Gastrocnemius medialis (tissue), 4 donors: ENCODE measurements around the gene DENND4C. TPM values are rescaled to one million over a fixed set of nuclear protein-coding genes. Genes with fewer than 3 reads are reported as not detected.
"Not testable (repeated sequence)": the region's sequence is repeated elsewhere in the genome, so short reads cannot be mapped to it uniquely, and the experiment has no call there.

Source experiments
- ATAC-seq, 2 donors: fragments of 150-250 bp; one replicate each; pipeline ENCODE4 v1.9.1; 2016
- DNase-seq, 2 donors: peaks; one replicate each; pipeline ENCODE4 v3.0.0-alpha.2; 2019
- H3K27ac ChIP-seq, 4 donors: fragments of 200-600 bp; sonication (generic); 1 replicate in 1 of 4; 2 replicates in 3 of 4; pipeline ENCODE4 v1.5.1; 2016 to 2018; ENCODE audit warnings: mild to moderate bottlenecking in 2 of 4, moderate library complexity in 1 of 4
- H3K27me3 ChIP-seq, 3 donors: fragments of 200-600 bp; sonication (generic) in 2 of 3; 1 replicate in 1 of 3; 2 replicates in 2 of 3; pipeline versions ENCODE4 v1.5.1 to v1.6.0; 2016 to 2019; ENCODE audit warnings: mild to moderate bottlenecking in 1 of 3, moderate library complexity in 1 of 3
- H3K36me3 ChIP-seq, 2 donors: fragments of 200-600 bp; sonication (generic) in 1 of 2; one replicate each; pipeline ENCODE4 v1.5.1; 2017 to 2018
- H3K4me1 ChIP-seq, 2 donors: fragments of 200-600 bp; sonication (generic) in 1 of 2; one replicate each; pipeline ENCODE4 v1.5.1; 2016 to 2017; ENCODE audit warnings: mild to moderate bottlenecking in 2 of 2
- H3K4me3 ChIP-seq, 4 donors: fragments of 200-600 bp; sonication (generic) in 3 of 4; 1 replicate in 1 of 4; 2 replicates in 3 of 4; pipeline ENCODE4 v1.5.1; 2016 to 2019; ENCODE audit warnings: mild to moderate bottlenecking in 2 of 4
- H3K9me3 ChIP-seq, 3 donors: fragments of 200-600 bp; sonication (generic) in 2 of 3; 1 replicate in 1 of 3; 2 replicates in 2 of 3; pipeline ENCODE4 v1.5.1; 2016 to 2019
- CTCF ChIP-seq, 5 experiments: fragments of 450-650 bp in 3 of 5; fragments of 200-600 bp in 2 of 5; sonication (generic) in 2 of 5; IDR thresholded peaks in 4 of 5; conservative IDR thresholded peaks in 1 of 5; 1 replicate in 4 of 5; 2 replicates in 1 of 5; pipeline ENCODE4 v1.5.1; 2016 to 2019; ENCODE audit warnings: antibody characterized with exemption in 5 of 5, mild to moderate bottlenecking in 3 of 5, moderate library complexity in 3 of 5
- POLR2A ChIP-seq, 2 donors: fragments of 450-650 bp; IDR thresholded peaks; one replicate each; pipeline ENCODE4 v1.6.1; 2017; ENCODE audit warnings: antibody characterized with exemption in 2 of 2, mild to moderate bottlenecking in 2 of 2, moderate library complexity in 2 of 2
- in situ Hi-C, 4 donors: fragments of 200-750 bp; cut with MboI; loops; one replicate each; pipeline versions ENCODE4 v1.15.0 to v1.8.0; 2017; ENCODE audit warnings: low sequenced_read_pairs in 4 of 4
- intact Hi-C: fragments of 100-400 bp; cut with DNase I; formaldehyde crosslinking; loops from one replicate; pipeline ENCODE4 v1.15.1; 2023; ENCODE audit warnings: low total_unique reads
- total RNA-seq, 4 donors: library from RNA; depleted of rRNA; stranded (reverse); fragments of >200 nt; gene quantifications; one replicate each; pipeline versions ENCODE4 v1.1.0 to v1.2.3, GENCODE V29; 2016

DENND4C gene
- total RNA-seq, 4 donors from 2014 or later, result 19.2 to 34.0 (median 21.3) TPM

GRCh38 chr9:19252885-19253219 is 22.4 kb downstream of the DENND4C start:
- Histone ChIP-seq H3K4me3 (no peak overlapping the region), H3K27me3 (no peaks in the 10 kb centered on the region), H3K36me3 (no peaks in the 10 kb centered on the region), H3K9me3 (no peaks in the 10 kb centered on the region), H3K27ac (no peak overlapping the region), H3K4me1 (peaks cover 14 to 16% of the 10 kb centered on the region in 2 donors)
- DNase-seq, result no peak
- in situ Hi-C loops (no loop called here), intact Hi-C loops (no loop called here)
- ATAC-seq, result no peak
- TF ChIP-seq CTCF (IDR thresholded peaks at IDR 0.05 in 4 of 5, conservative IDR thresholded peaks at IDR 0.05 in 1 of 5), result no peak

- intact Hi-C loops (no loop called here), in situ Hi-C loops (no loop called here)
- H3K9me3 ChIP-seq, result no peaks in the 10 kb centered on the region
- H3K4me1 ChIP-seq, result peaks cover 12 to 14% of the 10 kb centered on the region in 2 donors
- no peaks in the 10 kb centered on the region for H3K36me3 ChIP-seq
- no peak for ATAC-seq
- TF ChIP-seq POLR2A (IDR thresholded peaks at IDR 0.05) (no peak), CTCF (IDR thresholded peaks at IDR 0.05 in 4 of 5, conservative IDR thresholded peaks at IDR 0.05 in 1 of 5) (no peak)
- no peak for DNase-seq
- H3K27me3 ChIP-seq, result no peaks in the 10 kb centered on the region
- no peak overlapping the region for H3K4me3 ChIP-seq
- H3K27ac ChIP-seq, result no peak overlapping the region
Observed at GRCh38 chr9:19255112-19255511, 24.6 kb downstream of the DENND4C start.

DNA sequence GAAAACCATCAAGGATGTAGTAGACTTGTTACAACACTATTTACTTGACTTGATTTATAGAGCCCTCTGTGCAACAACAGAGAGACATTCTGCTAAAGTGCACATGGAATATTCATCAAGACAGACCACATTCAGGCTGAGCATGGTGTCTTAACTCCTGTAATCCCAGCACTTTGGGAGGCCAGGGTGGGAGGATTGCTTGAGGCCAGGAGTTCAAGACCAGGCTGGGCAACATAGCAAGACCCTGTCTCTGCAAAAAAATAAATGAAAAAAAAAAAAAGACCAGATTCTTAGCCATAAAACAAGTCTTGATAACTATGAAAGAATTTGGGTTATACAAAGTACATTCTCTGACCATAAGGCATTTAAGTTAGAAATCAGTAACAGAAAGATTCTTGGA is 25.3 kb downstream of the DENND4C start:
- in situ Hi-C loops, result no loop called here
- no peak overlapping the region for H3K27ac ChIP-seq
- H3K4me3 ChIP-seq, result no peak overlapping the region
- H3K4me1 ChIP-seq, result peaks cover 12 to 17% of the 10 kb centered on the region in 2 donors
- intact Hi-C loops, result no loop called here
- TF ChIP-seq POLR2A (IDR thresholded peaks at IDR 0.05), result no peak
- no peak for TF ChIP-seq CTCF (IDR thresholded peaks at IDR 0.05 in 4 of 5, conservative IDR thresholded peaks at IDR 0.05 in 1 of 5)
- no peak for ATAC-seq
- no peaks in the 10 kb centered on the region for H3K27me3 ChIP-seq
- no peak for DNase-seq
- H3K9me3 ChIP-seq, result no peaks in the 10 kb centered on the region
- H3K36me3 ChIP-seq, result no peaks in the 10 kb centered on the region

DNA sequence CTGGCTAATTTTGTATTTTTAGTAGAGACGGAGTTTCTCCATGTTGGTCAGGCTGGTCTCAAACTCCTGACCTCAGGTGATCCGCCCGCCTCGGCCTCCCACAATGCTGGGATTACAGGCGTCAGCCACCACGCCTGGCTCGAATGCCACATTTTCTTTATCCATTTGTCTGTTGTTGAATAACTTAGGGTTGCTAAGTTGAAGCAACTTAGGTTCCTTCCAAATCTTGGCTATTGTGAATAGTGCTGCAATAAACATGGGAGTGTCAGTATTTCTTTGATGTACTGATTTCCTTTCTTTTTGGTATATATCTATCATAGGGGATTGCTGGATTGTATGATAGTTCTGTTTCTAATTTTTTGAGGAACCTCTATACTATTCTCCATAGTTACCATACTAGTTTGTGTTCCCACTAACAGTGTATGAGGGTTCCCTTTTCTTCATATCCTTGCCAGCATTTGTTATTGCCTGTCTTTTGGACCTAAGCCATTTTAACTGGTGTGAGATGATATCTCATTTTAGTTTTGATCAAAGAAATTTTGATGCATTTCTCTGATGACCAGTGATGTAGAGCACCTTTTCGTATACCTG is 29.3 kb downstream of the DENND4C start:
- ATAC-seq, intact Hi-C loops: not testable (repeated sequence)

DNA sequence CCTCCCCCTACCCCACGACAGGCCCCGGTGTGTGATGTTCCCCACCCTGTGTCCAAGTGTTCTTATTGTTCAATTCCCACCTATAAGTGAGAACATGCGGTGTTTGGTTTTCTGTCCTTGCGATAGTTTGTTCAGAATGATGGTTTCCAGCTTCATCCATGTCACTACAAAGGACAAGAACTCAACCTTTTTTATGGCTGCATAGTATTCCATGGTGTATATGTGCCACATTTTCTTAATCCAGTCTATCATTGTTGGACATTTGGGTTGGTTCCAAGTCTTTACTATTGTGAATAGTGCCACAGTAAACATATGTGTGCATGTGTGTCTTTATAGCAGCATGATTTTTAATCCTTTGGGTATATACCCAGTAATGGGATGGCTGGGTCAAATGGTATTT is 35.1 kb downstream of the DENND4C start:
- H3K27me3 ChIP-seq, H3K36me3 ChIP-seq, intact Hi-C loops, H3K4me1 ChIP-seq, in situ Hi-C loops, H3K9me3 ChIP-seq, ATAC-seq, H3K27ac ChIP-seq, H3K4me3 ChIP-seq, DNase-seq: not testable (repeated sequence)

More for the DNA sequence above, 29.3 kb downstream of the DENND4C start:
- DNase-seq, H3K36me3 ChIP-seq, H3K4me3 ChIP-seq, H3K9me3 ChIP-seq, H3K4me1 ChIP-seq, H3K27ac ChIP-seq, H3K27me3 ChIP-seq, in situ Hi-C loops: not testable (repeated sequence)

DNA sequence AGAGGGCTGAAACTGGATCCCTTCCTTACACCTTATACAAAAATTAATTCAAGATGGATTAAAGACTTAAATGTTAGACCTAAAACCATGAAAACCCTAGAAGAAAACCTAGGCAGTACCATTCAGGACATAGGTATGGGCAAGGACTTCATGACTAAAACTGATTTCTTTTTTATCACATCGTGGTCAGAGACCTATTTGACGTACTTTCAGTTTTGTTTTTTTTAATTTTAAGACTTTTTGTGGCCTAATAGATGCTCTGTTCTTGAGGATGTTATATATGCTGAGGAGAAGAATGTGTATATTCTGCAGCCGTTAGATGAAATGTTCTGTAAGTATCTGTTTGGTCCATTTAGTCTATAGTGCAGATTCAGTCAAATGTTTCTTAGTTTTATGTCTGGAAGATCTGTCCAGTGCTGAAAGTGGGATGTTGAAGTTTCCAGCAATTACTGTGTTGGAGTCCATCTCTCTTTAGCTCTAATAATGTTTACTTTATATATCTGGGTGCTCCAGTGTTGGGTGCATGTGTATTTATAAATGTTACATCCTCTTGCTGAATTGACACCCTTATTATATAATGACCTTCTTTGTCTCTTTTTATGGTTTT is 36.4 kb downstream of the DENND4C start:
- intact Hi-C loops, result not testable (repeated sequence)

More for the DNA sequence above, 36.4 kb downstream of the DENND4C start:
- H3K9me3 ChIP-seq, in situ Hi-C loops, DNase-seq, H3K27me3 ChIP-seq, H3K4me1 ChIP-seq, H3K4me3 ChIP-seq, ATAC-seq, H3K27ac ChIP-seq: not testable (repeated sequence)
- H3K36me3 ChIP-seq, result peaks cover 0 to 11% of the 10 kb centered on the region in 2 donors
